Neural cell (in vitro differentiated cells): ENCODE results near the gene KCNE1.
"Not testable (repeated sequence)": the region's sequence is repeated elsewhere in the genome, so short reads cannot be mapped to it uniquely, and the experiment has no call there.

Experiments used
- EP300 ChIP-seq: fragments of 450-650 bp; conservative IDR thresholded peaks from 2 replicates; pipeline ENCODE4 v1.6.1; 2014; ENCODE audit warnings: antibody characterized with exemption, mild to moderate bottlenecking, moderate library complexity; ENCODE audit not compliant: poor library complexity, severe bottlenecking
- EZH2 ChIP-seq: fragments of 200-600, 300-800 bp; shearing (Covaris generic), sonication (generic); IDR thresholded peaks from 2 replicates; pipeline ENCODE4 v1.6.1; 2014; ENCODE audit warnings: antibody characterized with exemption, low read length, borderline replicate concordance, mild to moderate bottlenecking; ENCODE audit not compliant: insufficient read depth, poor library complexity, severe bottlenecking
- TF ChIP-seq, protein P1 (sequence below): fragments of 450-650 bp; IDR thresholded peaks from 2 replicates; pipeline ENCODE4 v1.5.1; 2014; ENCODE audit warnings: antibody characterized with exemption, mild to moderate bottlenecking, moderate library complexity; ENCODE audit not compliant: poor library complexity, severe bottlenecking
- TF ChIP-seq, protein P2 (sequence below): IDR thresholded peaks from 2 replicates; pipeline ENCODE4 v1.6.1; 2012; ENCODE audit warnings: borderline replicate concordance

DNA sequence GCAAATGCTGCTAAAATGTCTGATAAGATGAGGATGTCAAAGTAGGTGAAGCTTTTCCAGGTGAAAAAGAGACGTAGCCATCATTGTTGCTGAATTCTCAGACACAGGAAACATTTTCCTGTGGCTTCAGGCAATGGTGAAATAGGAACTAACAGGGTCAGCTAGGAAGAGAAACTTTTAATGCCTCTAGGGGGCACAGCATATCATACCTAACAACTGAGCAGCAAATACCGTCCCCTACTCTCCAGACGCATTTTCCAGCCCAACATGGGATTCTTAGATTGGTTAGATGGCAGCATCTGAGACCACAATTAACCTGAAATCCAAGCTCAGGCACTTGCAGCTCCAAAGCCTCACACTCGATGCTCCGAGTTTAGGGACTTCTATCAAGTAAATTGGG lies 28.2 kb downstream of the KCNE1 start:
- TF ChIP-seq EP300, EZH2: not testable (repeated sequence)
- TF ChIP-seq, protein P1, sequence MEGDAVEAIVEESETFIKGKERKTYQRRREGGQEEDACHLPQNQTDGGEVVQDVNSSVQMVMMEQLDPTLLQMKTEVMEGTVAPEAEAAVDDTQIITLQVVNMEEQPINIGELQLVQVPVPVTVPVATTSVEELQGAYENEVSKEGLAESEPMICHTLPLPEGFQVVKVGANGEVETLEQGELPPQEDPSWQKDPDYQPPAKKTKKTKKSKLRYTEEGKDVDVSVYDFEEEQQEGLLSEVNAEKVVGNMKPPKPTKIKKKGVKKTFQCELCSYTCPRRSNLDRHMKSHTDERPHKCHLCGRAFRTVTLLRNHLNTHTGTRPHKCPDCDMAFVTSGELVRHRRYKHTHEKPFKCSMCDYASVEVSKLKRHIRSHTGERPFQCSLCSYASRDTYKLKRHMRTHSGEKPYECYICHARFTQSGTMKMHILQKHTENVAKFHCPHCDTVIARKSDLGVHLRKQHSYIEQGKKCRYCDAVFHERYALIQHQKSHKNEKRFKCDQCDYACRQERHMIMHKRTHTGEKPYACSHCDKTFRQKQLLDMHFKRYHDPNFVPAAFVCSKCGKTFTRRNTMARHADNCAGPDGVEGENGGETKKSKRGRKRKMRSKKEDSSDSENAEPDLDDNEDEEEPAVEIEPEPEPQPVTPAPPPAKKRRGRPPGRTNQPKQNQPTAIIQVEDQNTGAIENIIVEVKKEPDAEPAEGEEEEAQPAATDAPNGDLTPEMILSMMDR = not testable (repeated sequence)
- TF ChIP-seq, protein P2, sequence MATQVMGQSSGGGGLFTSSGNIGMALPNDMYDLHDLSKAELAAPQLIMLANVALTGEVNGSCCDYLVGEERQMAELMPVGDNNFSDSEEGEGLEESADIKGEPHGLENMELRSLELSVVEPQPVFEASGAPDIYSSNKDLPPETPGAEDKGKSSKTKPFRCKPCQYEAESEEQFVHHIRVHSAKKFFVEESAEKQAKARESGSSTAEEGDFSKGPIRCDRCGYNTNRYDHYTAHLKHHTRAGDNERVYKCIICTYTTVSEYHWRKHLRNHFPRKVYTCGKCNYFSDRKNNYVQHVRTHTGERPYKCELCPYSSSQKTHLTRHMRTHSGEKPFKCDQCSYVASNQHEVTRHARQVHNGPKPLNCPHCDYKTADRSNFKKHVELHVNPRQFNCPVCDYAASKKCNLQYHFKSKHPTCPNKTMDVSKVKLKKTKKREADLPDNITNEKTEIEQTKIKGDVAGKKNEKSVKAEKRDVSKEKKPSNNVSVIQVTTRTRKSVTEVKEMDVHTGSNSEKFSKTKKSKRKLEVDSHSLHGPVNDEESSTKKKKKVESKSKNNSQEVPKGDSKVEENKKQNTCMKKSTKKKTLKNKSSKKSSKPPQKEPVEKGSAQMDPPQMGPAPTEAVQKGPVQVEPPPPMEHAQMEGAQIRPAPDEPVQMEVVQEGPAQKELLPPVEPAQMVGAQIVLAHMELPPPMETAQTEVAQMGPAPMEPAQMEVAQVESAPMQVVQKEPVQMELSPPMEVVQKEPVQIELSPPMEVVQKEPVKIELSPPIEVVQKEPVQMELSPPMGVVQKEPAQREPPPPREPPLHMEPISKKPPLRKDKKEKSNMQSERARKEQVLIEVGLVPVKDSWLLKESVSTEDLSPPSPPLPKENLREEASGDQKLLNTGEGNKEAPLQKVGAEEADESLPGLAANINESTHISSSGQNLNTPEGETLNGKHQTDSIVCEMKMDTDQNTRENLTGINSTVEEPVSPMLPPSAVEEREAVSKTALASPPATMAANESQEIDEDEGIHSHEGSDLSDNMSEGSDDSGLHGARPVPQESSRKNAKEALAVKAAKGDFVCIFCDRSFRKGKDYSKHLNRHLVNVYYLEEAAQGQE = not testable (repeated sequence)
